Ascending aorta (tissue), 2 donors: ENCODE results near the gene F2RL1. TPM values are rescaled to one million over a fixed set of nuclear protein-coding genes. Genes with fewer than 3 reads are reported as not detected.

Source experiments
- DNase-seq, 2 donors: peaks; one replicate each; pipeline ENCODE4 v3.0.0-alpha.2; 2019; ENCODE audit warnings: low spot score in 2 of 2
- H3K27ac ChIP-seq, 2 donors: fragments of 200-600 bp; sonication (generic); one replicate each; pipeline ENCODE4 v1.5.1; 2016 to 2017; ENCODE audit warnings: mild to moderate bottlenecking in 1 of 2
- H3K27me3 ChIP-seq: fragments of 200-600 bp; sonication (generic); one replicate; pipeline ENCODE4 v1.5.1; 2017
- H3K36me3 ChIP-seq, 2 donors: fragments of 200-600 bp; sonication (generic); one replicate each; pipeline ENCODE4 v1.5.1; 2016
- H3K4me1 ChIP-seq, 2 donors: fragments of 200-600 bp; sonication (generic); one replicate each; pipeline ENCODE4 v1.5.1; 2016 to 2017; ENCODE audit warnings: mild to moderate bottlenecking in 1 of 2
- H3K4me3 ChIP-seq, 2 donors: fragments of 200-600 bp; sonication (generic); one replicate each; pipeline ENCODE4 v1.5.1; 2016 to 2017; ENCODE audit warnings: mild to moderate bottlenecking in 1 of 2
- H3K9me3 ChIP-seq, 2 donors: fragments of 200-600 bp; sonication (generic); one replicate each; pipeline ENCODE4 v1.5.1; 2016
- intact Hi-C: fragments of 100-400 bp; cut with DNase I; formaldehyde crosslinking; loops from one replicate; pipeline ENCODE4 v1.15.1; 2023
- total RNA-seq: library from RNA; depleted of rRNA; stranded (reverse); fragments of >200 nt; gene quantifications from one replicate; pipeline ENCODE4 v1.1.0, GENCODE V29; 2016
- TF ChIP-seq, protein P1 (sequence below), 3 experiments: fragments of 200-600 bp in 2 of 3; fragments of 450-650 bp in 1 of 3; sonication (generic) in 2 of 3; IDR thresholded peaks; one replicate each; pipeline ENCODE4 v1.5.1; 2016 to 2019; ENCODE audit warnings: antibody characterized with exemption in 3 of 3, mild to moderate bottlenecking in 1 of 3, moderate library complexity in 1 of 3

F2RL1 gene
- total RNA-seq, 1 donor from 2014 or later = 0.53 TPM

GRCh38 chr5:76867038-76867437 is 48.2 kb downstream of the F2RL1 start:
- H3K4me1 ChIP-seq = no peaks in the 10 kb centered on the region
- H3K27ac ChIP-seq = no peak overlapping the region
- no peaks in the 10 kb centered on the region for H3K36me3 ChIP-seq
- no peaks in the 10 kb centered on the region for H3K27me3 ChIP-seq
- intact Hi-C loops = no loop called here
- no peaks in the 10 kb centered on the region for H3K9me3 ChIP-seq
- no peak overlapping the region for H3K4me3 ChIP-seq
- no peak for DNase-seq
- TF ChIP-seq, protein P1, sequence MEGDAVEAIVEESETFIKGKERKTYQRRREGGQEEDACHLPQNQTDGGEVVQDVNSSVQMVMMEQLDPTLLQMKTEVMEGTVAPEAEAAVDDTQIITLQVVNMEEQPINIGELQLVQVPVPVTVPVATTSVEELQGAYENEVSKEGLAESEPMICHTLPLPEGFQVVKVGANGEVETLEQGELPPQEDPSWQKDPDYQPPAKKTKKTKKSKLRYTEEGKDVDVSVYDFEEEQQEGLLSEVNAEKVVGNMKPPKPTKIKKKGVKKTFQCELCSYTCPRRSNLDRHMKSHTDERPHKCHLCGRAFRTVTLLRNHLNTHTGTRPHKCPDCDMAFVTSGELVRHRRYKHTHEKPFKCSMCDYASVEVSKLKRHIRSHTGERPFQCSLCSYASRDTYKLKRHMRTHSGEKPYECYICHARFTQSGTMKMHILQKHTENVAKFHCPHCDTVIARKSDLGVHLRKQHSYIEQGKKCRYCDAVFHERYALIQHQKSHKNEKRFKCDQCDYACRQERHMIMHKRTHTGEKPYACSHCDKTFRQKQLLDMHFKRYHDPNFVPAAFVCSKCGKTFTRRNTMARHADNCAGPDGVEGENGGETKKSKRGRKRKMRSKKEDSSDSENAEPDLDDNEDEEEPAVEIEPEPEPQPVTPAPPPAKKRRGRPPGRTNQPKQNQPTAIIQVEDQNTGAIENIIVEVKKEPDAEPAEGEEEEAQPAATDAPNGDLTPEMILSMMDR (IDR thresholded peaks at IDR 0.05) = no peak

- TF ChIP-seq, protein P1 (IDR thresholded peaks at IDR 0.05) = peak; percentile 41 to 63 (median 43)
- intact Hi-C loops = no loop called here
These were observed 49.2 kb downstream of the F2RL1 start for GRCh38 chr5:76867827-76868693.

DNA sequence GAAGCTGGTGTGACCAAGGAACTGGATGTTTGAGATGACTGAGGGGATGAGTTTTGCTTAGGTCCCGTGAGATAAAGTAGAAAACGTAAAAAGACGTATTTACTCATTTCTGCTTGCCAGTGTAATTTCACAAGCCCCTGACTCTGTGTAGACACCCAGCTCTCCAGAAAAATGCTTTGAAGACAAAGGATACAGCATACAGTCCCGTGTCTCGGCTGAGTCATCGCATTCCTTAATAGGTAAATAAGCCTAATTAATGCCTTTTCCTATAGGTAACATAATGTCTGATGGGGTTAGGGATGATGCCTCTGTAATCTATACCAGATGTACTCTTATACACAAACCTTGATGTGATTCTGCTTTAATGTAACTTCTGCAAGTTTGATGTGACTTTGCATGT is 51.2 kb downstream of the F2RL1 start:
- Histone ChIP-seq H3K4me1 (no peaks in the 10 kb centered on the region), H3K9me3 (no peaks in the 10 kb centered on the region), H3K36me3 (no peaks in the 10 kb centered on the region), H3K4me3 (no peak overlapping the region), H3K27me3 (no peaks in the 10 kb centered on the region), H3K27ac (no peak overlapping the region)
- TF ChIP-seq, protein P1 (IDR thresholded peaks at IDR 0.05) = no peak
- intact Hi-C loops = no loop called here
- no peak for DNase-seq

More at GRCh38 chr5:76867827-76868693, 49.2 kb downstream of the F2RL1 start:
- H3K4me3 ChIP-seq = no peak overlapping the region
- H3K4me1 ChIP-seq = no peaks in the 10 kb centered on the region
- H3K36me3 ChIP-seq = no peaks in the 10 kb centered on the region
- H3K27ac ChIP-seq = no peak overlapping the region
- no peak for DNase-seq
- H3K27me3 ChIP-seq = no peaks in the 10 kb centered on the region
- no peaks in the 10 kb centered on the region for H3K9me3 ChIP-seq

- intact Hi-C loops = no loop called here
- TF ChIP-seq, protein P1 (IDR thresholded peaks at IDR 0.05) = no peak
These were observed 55.3 kb downstream of the F2RL1 start for GRCh38 chr5:76874088-76874581.

More at GRCh38 chr5:76874088-76874581, 55.3 kb downstream of the F2RL1 start:
- Histone ChIP-seq H3K4me1 (no peaks in the 10 kb centered on the region), H3K27me3 (no peaks in the 10 kb centered on the region), H3K36me3 (no peaks in the 10 kb centered on the region), H3K9me3 (no peaks in the 10 kb centered on the region), H3K27ac (no peak overlapping the region), H3K4me3 (no peak overlapping the region)
- no peak for DNase-seq

Other genes starting within 250 kb of the F2RL1 start
- gene F2RL2, start 195.6 kb upstream of the F2RL1 start, total RNA-seq = not detected
- gene F2R, start 102.9 kb upstream of the F2RL1 start, total RNA-seq = 131 TPM
- not detected for gene S100Z, start 31.0 kb downstream of the F2RL1 start, total RNA-seq
- gene CRHBP, start 134.0 kb downstream of the F2RL1 start, total RNA-seq = 0.32 TPM
- gene AGGF1, start 211.4 kb downstream of the F2RL1 start, total RNA-seq = 60.3 TPM